HL-60 (cell line): ENCODE data around the gene STX18.

ENCODE experiments used
- DNase-seq, 2 experiments: peaks; one replicate each; pipeline ENCODE4 v3.0.0-alpha.2; 2010 to 2020; ENCODE audit warnings: low read depth in 1 of 2, low spot score in 1 of 2
- H3K27ac ChIP-seq: fragments of 250-450 bp; sonication (Bioruptor Pico); replicated peaks from 2 replicates; pipeline ENCODE4 v1.5.1; 2020; ENCODE audit warnings: mild to moderate bottlenecking, moderate library complexity
- H3K27me3 ChIP-seq: fragments of 250-450 bp; sonication (Bioruptor Pico); 2 replicates; pipeline ENCODE4 v1.5.1; 2021; ENCODE audit warnings: mild to moderate bottlenecking, moderate library complexity; ENCODE audit not compliant: insufficient read depth, poor library complexity, severe bottlenecking
- H3K4me3 ChIP-seq: replicated peaks from 2 replicates; pipeline ENCODE4 v1.5.1; 2011; ENCODE audit warnings: mild to moderate bottlenecking, control low read depth, low read length; ENCODE audit not compliant: insufficient read depth
- GABPA ChIP-seq: IDR thresholded peaks from 2 replicates; pipeline ENCODE4 v1.6.1; 2012; ENCODE audit warnings: low read depth
- POLR2AphosphoS5 ChIP-seq: IDR thresholded peaks from 2 replicates; pipeline ENCODE4 v1.6.1; 2012; ENCODE audit warnings: low read depth
- SPI1 ChIP-seq: IDR thresholded peaks from 2 replicates; pipeline ENCODE4 v1.6.1; 2012; ENCODE audit warnings: low read depth, mild to moderate bottlenecking, borderline replicate concordance
- TF ChIP-seq, protein P1 (sequence below): IDR thresholded peaks from one replicate; pipeline ENCODE4 v1.5.1; 2011; ENCODE audit warnings: low read length, control low read depth, inconsistent platforms; ENCODE audit not compliant: insufficient read depth
- TF ChIP-seq, protein P2 (sequence below): IDR thresholded peaks from 2 replicates; pipeline ENCODE4 v1.6.1; 2012; ENCODE audit warnings: low read depth; ENCODE audit not compliant: insufficient replicate concordance

Gene STX18

DNA sequence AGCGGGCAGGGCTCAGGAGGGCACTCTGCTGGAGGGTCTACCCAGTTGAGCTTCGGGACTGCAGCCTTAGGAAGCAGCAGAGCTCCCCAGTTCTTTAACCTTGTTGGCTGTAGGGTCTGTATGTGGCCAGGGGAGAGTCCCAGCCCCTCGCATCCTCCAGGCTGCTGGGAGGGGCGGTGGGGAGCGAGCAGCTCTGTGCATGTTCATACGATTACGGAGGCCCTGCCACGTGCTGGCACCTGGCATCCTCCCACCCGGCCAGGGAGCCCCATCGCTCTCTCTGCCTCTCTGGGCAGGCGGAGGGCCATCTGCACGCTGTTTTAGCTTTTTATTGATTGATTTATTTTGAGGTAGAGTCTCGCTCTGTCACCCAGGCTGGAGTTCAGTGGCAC, 133.7 kb downstream of the STX18 start:
- no peak for DNase-seq
- TF ChIP-seq GABPA = no peak
- no peak for TF ChIP-seq POLR2AphosphoS5
- TF ChIP-seq, protein P1, sequence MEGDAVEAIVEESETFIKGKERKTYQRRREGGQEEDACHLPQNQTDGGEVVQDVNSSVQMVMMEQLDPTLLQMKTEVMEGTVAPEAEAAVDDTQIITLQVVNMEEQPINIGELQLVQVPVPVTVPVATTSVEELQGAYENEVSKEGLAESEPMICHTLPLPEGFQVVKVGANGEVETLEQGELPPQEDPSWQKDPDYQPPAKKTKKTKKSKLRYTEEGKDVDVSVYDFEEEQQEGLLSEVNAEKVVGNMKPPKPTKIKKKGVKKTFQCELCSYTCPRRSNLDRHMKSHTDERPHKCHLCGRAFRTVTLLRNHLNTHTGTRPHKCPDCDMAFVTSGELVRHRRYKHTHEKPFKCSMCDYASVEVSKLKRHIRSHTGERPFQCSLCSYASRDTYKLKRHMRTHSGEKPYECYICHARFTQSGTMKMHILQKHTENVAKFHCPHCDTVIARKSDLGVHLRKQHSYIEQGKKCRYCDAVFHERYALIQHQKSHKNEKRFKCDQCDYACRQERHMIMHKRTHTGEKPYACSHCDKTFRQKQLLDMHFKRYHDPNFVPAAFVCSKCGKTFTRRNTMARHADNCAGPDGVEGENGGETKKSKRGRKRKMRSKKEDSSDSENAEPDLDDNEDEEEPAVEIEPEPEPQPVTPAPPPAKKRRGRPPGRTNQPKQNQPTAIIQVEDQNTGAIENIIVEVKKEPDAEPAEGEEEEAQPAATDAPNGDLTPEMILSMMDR = no peak
- no peak for TF ChIP-seq SPI1
- TF ChIP-seq, protein P2, sequence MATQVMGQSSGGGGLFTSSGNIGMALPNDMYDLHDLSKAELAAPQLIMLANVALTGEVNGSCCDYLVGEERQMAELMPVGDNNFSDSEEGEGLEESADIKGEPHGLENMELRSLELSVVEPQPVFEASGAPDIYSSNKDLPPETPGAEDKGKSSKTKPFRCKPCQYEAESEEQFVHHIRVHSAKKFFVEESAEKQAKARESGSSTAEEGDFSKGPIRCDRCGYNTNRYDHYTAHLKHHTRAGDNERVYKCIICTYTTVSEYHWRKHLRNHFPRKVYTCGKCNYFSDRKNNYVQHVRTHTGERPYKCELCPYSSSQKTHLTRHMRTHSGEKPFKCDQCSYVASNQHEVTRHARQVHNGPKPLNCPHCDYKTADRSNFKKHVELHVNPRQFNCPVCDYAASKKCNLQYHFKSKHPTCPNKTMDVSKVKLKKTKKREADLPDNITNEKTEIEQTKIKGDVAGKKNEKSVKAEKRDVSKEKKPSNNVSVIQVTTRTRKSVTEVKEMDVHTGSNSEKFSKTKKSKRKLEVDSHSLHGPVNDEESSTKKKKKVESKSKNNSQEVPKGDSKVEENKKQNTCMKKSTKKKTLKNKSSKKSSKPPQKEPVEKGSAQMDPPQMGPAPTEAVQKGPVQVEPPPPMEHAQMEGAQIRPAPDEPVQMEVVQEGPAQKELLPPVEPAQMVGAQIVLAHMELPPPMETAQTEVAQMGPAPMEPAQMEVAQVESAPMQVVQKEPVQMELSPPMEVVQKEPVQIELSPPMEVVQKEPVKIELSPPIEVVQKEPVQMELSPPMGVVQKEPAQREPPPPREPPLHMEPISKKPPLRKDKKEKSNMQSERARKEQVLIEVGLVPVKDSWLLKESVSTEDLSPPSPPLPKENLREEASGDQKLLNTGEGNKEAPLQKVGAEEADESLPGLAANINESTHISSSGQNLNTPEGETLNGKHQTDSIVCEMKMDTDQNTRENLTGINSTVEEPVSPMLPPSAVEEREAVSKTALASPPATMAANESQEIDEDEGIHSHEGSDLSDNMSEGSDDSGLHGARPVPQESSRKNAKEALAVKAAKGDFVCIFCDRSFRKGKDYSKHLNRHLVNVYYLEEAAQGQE = no peak
- H3K4me3 ChIP-seq = no peak overlapping the region
- no peak overlapping the region for H3K27ac ChIP-seq
- no peaks in the 10 kb centered on the region for H3K27me3 ChIP-seq

DNA sequence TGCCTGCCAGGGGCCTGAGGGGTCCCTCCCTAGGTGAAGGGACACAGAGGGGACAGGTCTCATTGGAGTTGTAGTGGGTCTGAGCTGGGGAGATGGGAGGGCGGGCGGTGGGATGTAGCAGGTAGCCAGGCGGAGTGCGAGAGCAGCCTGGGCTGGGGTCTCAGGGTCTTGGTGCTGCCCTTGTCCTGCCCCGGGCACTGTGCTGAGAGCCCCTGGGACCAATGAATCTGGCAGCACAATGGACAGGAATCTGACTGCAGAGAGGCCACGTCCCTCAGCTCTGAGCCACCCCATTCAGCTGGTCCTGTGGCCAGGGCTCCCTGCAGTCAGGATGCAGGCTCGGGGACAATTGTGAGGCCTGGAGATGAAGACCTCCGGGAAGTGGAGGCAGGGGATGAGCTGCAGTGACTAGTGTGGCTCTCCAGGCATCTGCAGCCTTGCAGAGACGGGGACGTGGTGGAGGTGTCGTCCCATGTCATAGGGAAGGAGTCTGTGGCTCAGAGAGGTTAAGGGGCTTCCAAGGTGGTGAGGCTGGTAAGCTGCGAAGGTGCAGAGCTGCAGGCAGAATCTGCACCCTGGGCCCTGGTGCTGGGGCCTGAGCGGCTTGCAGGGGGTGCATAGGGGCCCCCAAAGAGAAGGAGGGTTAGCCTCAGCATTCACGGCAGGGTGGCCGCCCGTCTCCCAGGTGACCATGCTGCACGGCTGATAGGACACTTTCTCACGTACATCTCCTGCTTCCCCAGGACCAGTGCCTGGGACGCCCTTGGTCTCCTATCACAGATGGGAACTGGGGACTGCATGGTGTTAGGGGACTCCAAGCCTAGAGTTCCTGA, 134.3 kb downstream of the STX18 start:
- Histone ChIP-seq H3K27ac (no peak overlapping the region), H3K27me3 (no peaks in the 10 kb centered on the region), H3K4me3 (no peak overlapping the region)
- TF ChIP-seq POLR2AphosphoS5 = no peak
- TF ChIP-seq SPI1 = no peak
- DNase-seq = no peak

DNA sequence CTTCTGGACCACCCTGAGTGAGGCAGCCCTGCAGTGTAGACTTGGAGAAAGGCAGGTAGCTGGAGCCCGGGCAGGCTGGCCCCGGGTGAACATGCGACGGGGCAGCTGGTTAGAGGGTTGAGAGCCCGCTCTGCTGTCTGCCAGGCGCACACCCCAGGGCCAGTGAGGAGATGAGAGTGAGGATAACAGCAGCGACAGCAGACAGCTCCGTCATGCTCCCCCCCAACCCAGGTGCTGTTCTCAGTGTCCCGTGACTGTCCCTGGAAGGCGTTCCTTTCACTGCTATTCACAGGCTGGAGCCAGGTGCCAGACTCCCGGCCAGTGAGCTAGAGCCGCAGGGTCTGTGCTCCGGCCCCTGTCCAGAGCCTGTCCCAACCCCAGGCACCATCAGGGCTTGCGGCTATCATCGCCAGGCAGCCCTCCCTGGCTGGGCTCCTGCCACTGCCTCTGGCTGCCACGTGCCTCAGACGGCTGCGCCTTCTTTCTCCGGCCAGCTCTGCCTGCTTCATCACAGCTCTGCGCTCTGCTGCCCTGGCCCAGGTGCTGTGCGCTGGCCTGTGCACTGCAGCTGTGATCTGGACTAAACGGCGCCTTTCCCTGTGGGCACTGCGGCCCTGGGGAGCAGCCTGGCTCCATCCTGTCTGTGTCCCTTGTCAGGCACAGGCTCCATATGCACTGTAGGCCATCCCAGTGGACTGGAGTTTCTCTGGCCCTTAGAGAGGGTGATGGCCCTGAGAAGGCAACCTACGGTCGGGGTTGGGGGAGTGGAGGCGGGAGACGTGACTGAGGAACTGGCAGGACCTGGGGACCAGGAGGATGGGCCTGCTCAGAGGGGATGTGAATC, 135.2 kb downstream of the STX18 start:
- H3K27me3 ChIP-seq = no peaks in the 10 kb centered on the region
- no peak overlapping the region for H3K27ac ChIP-seq
- no peak overlapping the region for H3K4me3 ChIP-seq
- DNase-seq = no peak
- TF ChIP-seq POLR2AphosphoS5 = no peak
- TF ChIP-seq SPI1 = no peak
- TF ChIP-seq GABPA = no peak

DNA sequence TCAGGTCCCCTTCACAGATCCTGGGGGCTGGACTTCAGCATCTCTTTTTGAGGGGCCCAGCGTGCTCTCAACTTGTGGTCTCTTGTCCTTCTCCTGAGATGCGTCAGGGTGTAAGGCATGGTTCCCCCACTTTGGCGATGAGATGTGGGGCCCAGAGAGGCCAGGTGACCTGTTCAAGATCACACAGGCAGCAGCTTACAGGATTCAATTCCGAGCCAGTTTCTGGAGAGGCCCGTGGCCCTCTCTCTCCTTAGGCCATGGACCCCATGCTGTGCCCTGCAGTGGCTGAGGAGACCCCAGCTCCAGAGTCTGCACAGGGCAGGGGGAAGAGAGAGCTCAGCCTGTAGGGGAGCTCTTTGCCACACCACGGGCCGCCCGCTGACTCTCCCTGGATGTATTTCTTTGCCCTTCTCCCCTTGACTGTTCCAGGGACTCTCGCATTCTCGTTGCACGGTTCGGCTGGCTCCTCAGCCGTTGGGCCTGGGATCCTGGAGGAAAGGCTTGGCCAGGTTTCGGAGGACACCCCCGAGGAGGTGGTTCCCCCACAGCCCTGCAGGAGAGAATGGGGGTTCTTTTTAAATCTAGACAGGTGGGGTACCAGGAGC, 136.4 kb downstream of the STX18 start:
- Histone ChIP-seq H3K27me3 (no peaks in the 10 kb centered on the region), H3K4me3 (no peak overlapping the region), H3K27ac (no peak overlapping the region)
- no peak for DNase-seq
- TF ChIP-seq, protein P1 = no peak
- no peak for TF ChIP-seq SPI1
- TF ChIP-seq, protein P2 = no peak
- TF ChIP-seq GABPA = no peak
- TF ChIP-seq POLR2AphosphoS5 = no peak
